K562 (cell line): ENCODE measurements around the gene AGRN. TPM values are rescaled to one million over a fixed set of nuclear protein-coding genes. Genes with fewer than 3 reads are reported as not detected.

ENCODE experiments used
- ADNP ChIP-seq: fragments of 200-800 bp; sonication (Bioruptor generic); IDR thresholded peaks from 2 replicates; pipeline ENCODE4 v1.6.1; 2016; ENCODE audit warnings: missing genetic modification characterization, missing compliant biosample characterization
- ARNT ChIP-seq, 2 experiments: fragments of 450-650 bp; IDR thresholded peaks; 2 replicates each; pipeline ENCODE4 v1.6.1; 2016; ENCODE audit warnings: mild to moderate bottlenecking in 1 of 2
- CAMTA2 ChIP-seq: fragments of 250-450 bp; sonication (Bioruptor Pico); conservative IDR thresholded peaks from 2 replicates; pipeline ENCODE4 v1.5.1; 2022
- ELF2 ChIP-seq: fragments of 250-450 bp; sonication (Bioruptor Pico); IDR thresholded peaks from 2 replicates; pipeline ENCODE4 v1.5.0; 2021; ENCODE audit warnings: mild to moderate bottlenecking
- EP400 ChIP-seq: fragments of 450-650 bp; IDR thresholded peaks from 2 replicates; pipeline ENCODE4 v1.6.1; 2017; ENCODE audit warnings: antibody characterized with exemption, mild to moderate bottlenecking, moderate library complexity
- HMG20B ChIP-seq: fragments of 250-450 bp; sonication (Bioruptor Pico); IDR thresholded peaks from 2 replicates; pipeline ENCODE4 v1.5.0; 2021; ENCODE audit warnings: mild to moderate bottlenecking
- HMGN3 ChIP-seq: IDR thresholded peaks from 2 replicates; pipeline ENCODE4 v1.6.1; 2011; ENCODE audit warnings: borderline replicate concordance, low read depth, mild to moderate bottlenecking, mixed read lengths, low read length; ENCODE audit not compliant: insufficient read length; ENCODE audit errors: extremely low read depth
- HNRNPH1 ChIP-seq: fragments of 200-400 bp; formaldehyde crosslinking; optimal IDR thresholded peaks from 2 replicates; pipeline ENCODE3; 2017; ENCODE audit warnings: low read depth, mild to moderate bottlenecking, low read length, moderate library complexity
- HNRNPLL ChIP-seq: fragments of 200-400 bp; formaldehyde crosslinking; IDR thresholded peaks from 2 replicates; pipeline ENCODE4 v1.6.1; 2017; ENCODE audit warnings: low read length, low read depth, mild to moderate bottlenecking; ENCODE audit not compliant: poor library complexity, severe bottlenecking
- IRF2 ChIP-seq: sonication (generic); formaldehyde crosslinking; IDR thresholded peaks from 2 replicates; pipeline ENCODE4 v1.8.1; 2022; ENCODE audit warnings: mild to moderate bottlenecking, missing genetic modification reagents
- KDM1A ChIP-seq, 2 experiments: fragments of 450-650 bp; IDR thresholded peaks; 2 replicates each; pipeline ENCODE4 v1.6.1; 2016; ENCODE audit warnings: mild to moderate bottlenecking in 2 of 2
- MEIS2 ChIP-seq: fragments of 450-650 bp; IDR thresholded peaks from 2 replicates; pipeline ENCODE4 v1.6.1; 2014; ENCODE audit warnings: mild to moderate bottlenecking; ENCODE audit not compliant: partially characterized antibody
- MXI1 ChIP-seq: IDR thresholded peaks from 2 replicates; pipeline ENCODE4 v1.6.1; 2011; ENCODE audit warnings: low read depth, mild to moderate bottlenecking, improper control_type of control experiment, low read length
- NFXL1 ChIP-seq: fragments of 450-650 bp; formaldehyde crosslinking; IDR thresholded peaks from 2 replicates; pipeline ENCODE4 v1.4.0; 2021; ENCODE audit warnings: mild to moderate bottlenecking
- PML ChIP-seq: IDR thresholded peaks from 2 replicates; pipeline ENCODE4 v1.6.1; 2012; ENCODE audit warnings: low read length, inconsistent platforms
- RNF2 ChIP-seq: sonication (generic); IDR thresholded peaks from 2 replicates; pipeline ENCODE4 v1.6.1; 2016
- SMAD1 ChIP-seq: fragments of 150-350 bp; IDR thresholded peaks from 2 replicates; pipeline ENCODE4 v1.6.1; 2014; ENCODE audit warnings: low read length, low read depth; ENCODE audit not compliant: partially characterized antibody
- SMARCA4 ChIP-seq: fragments of 450-650 bp; IDR thresholded peaks from 2 replicates; pipeline ENCODE4 v1.6.1; 2016
- SP2 ChIP-seq: IDR thresholded peaks from 2 replicates; pipeline ENCODE4 v1.6.1; 2011; ENCODE audit warnings: mild to moderate bottlenecking, low read depth, low read length, moderate library complexity; ENCODE audit not compliant: poor library complexity, severe bottlenecking; ENCODE audit errors: extremely low read depth
- TEAD1 ChIP-seq, 2 experiments: fragments of 450-650 bp in 1 of 2; sonication (generic) in 1 of 2; formaldehyde crosslinking; IDR thresholded peaks; 2 replicates each; pipeline versions ENCODE4 v1.4.0 to v1.8.0; 2020 to 2022; ENCODE audit warnings: mild to moderate bottlenecking in 2 of 2, missing genetic modification reagents in 1 of 2
- ZC3H4 ChIP-seq: sonication (generic); formaldehyde crosslinking; IDR thresholded peaks from 2 replicates; pipeline ENCODE4 v1.9.0; 2021; ENCODE audit warnings: missing genetic modification reagents, borderline replicate concordance
- ZKSCAN8 ChIP-seq: fragments of 200-800 bp; sonication (Bioruptor generic); IDR thresholded peaks from 2 replicates; pipeline ENCODE4 v1.6.1; 2016; ENCODE audit warnings: missing genetic modification characterization, missing compliant biosample characterization
- ZNF140 ChIP-seq: fragments of 250-450 bp; sonication (Bioruptor Pico); IDR thresholded peaks from 2 replicates; pipeline ENCODE4 v1.8.0; 2021; ENCODE audit warnings: moderate library complexity, mild to moderate bottlenecking, inconsistent platforms
- ZNF24 ChIP-seq: fragments of 450-650 bp; IDR thresholded peaks from 2 replicates; pipeline ENCODE4 v1.6.1; 2016
- ZNF444 ChIP-seq: fragments of 250-450 bp; sonication (Bioruptor Pico); IDR thresholded peaks from 2 replicates; pipeline ENCODE4 v1.4.0; 2020; ENCODE audit warnings: mild to moderate bottlenecking, moderate library complexity
- ZSCAN29 ChIP-seq: fragments of 450-650 bp; IDR thresholded peaks from 2 replicates; pipeline ENCODE4 v1.6.1; 2017
- polyA plus RNA-seq, 8 experiments: library from polyadenylated mRNA; depleted of rRNA in 4 of 8; stranded (reverse) in 5 of 8; unstranded in 3 of 8; fragments of >200 nt; fragmentation: Nextera tagmentation in 2 of 8; fragmentation: Illumina TruSeq in 1 of 8; extraction: Ambion mirVana in 2 of 8; extraction: Trizol in 1 of 8; gene quantifications; 2 replicates each; pipeline versions ENCODE4 v1.2.1 to v1.2.3, GENCODE V29; 2011 to 2014; ENCODE audit warnings: inconsistent platforms in 1 of 8, missing spikeins in 1 of 8
- total RNA-seq, 7 experiments: library from RNA; depleted of rRNA in 6 of 7; stranded (reverse); fragments of >200 nt in 6 of 7; fragmentation: Illumina TruSeq in 2 of 7; extraction: Trizol in 2 of 7; gene quantifications; 2 replicates each; pipeline versions ENCODE4 v1.2.1 to v1.2.3, GENCODE V29; 2011 to 2021; ENCODE audit warnings: low replicate concordance in 1 of 7
- TF ChIP-seq, protein P1 (sequence below): fragments of 450-650 bp; formaldehyde crosslinking; IDR thresholded peaks from 2 replicates; pipeline ENCODE4 v1.4.0; 2020; ENCODE audit warnings: mild to moderate bottlenecking, moderate library complexity
- TF ChIP-seq, protein P2 (sequence below): fragments of 150-350 bp; IDR thresholded peaks from 2 replicates; pipeline ENCODE4 v1.6.1; 2014; ENCODE audit warnings: low read depth, mild to moderate bottlenecking, low read length, borderline replicate concordance

The AGRN gene
- total and polyA plus RNA-seq, 9 of the 15 experiments (the other 6 are each of a cell fraction or from before 2014, with no cell fraction given) = 0.04 to 111 (median 18.1) TPM

DNA sequence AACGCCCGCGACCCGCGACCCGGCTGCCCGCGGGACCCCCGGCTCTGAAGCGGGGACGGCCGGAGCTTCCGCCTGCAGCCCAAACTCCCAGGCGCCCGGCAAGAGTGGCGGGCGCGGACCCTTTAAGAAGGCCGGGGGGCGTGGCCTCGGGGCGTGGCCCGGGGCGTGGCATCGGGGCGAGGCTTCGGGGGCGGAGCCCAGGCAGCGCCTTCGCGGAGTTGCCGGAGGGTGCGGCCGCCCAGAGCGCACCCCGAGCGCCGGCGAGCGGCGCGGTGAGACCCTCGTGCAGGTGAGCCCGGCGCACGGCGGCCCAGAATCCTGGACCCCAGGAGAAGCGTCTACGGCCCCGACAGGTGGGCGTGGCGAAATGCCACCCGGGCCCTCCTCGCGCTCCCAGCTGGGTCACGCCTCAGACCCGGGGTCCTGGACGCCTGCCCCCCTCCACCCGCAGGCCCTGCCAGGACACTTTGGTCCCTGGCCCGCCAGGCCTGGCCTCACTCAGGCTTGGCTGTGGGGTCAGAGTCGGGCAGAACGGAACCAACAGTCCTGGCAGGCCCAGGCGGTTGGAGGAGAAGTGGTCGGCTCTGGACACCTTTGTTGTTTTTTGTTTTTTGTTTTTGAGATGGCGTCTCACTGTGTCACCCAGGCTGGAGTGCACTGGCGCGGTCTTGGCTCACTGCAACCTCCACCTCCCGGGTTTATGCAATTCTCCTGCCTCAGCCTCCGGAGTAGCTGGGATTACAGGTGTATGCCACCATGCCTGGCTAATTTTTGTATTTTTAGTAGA is 39.8 kb downstream of the AGRN start (continued):
- TF ChIP-seq HNRNPH1 (no peak), MEIS2 (no peak), HMG20B (no peak), HNRNPLL (peak; percentile 95), SMAD1 (no peak), ZNF140 (CRISPR knock-in tag) (no peak), KDM1A (IDR thresholded peaks at IDR 0.05) (no peak), ZNF444 (CRISPR knock-in tag) (no peak), RNF2 (no peak), ZNF24 (no peak), TEAD1 (CRISPR knock-in tag; IDR thresholded peaks at IDR 0.05) (no peak; a peak in 1 of 4 replicates), SMARCA4 (no peak), SP2 (no peak), IRF2 (no peak), NFXL1 (CRISPR knock-in tag) (no peak), PML (no peak), ZSCAN29 (no peak; the same call in 1 of the 2 replicates), ARNT (IDR thresholded peaks at IDR 0.05) (no peak), ADNP (tag) (no peak), HMGN3 (peak; percentile 82), ZKSCAN8 (no peak), ELF2 (no peak), EP400 (no peak), CAMTA2 (CRISPR knock-in tag) (no peak), ZC3H4 (no peak), MXI1 (no peak)
- TF ChIP-seq, protein P1, sequence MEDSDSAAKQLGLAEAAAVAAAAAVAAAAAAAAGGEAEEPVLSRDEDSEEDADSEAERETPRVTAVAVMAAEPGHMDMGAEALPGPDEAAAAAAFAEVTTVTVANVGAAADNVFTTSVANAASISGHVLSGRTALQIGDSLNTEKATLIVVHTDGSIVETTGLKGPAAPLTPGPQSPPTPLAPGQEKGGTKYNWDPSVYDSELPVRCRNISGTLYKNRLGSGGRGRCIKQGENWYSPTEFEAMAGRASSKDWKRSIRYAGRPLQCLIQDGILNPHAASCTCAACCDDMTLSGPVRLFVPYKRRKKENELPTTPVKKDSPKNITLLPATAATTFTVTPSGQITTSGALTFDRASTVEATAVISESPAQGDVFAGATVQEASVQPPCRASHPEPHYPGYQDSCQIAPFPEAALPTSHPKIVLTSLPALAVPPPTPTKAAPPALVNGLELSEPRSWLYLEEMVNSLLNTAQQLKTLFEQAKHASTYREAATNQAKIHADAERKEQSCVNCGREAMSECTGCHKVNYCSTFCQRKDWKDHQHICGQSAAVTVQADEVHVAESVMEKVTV (CRISPR knock-in tag) = no peak
- TF ChIP-seq, protein P2, sequence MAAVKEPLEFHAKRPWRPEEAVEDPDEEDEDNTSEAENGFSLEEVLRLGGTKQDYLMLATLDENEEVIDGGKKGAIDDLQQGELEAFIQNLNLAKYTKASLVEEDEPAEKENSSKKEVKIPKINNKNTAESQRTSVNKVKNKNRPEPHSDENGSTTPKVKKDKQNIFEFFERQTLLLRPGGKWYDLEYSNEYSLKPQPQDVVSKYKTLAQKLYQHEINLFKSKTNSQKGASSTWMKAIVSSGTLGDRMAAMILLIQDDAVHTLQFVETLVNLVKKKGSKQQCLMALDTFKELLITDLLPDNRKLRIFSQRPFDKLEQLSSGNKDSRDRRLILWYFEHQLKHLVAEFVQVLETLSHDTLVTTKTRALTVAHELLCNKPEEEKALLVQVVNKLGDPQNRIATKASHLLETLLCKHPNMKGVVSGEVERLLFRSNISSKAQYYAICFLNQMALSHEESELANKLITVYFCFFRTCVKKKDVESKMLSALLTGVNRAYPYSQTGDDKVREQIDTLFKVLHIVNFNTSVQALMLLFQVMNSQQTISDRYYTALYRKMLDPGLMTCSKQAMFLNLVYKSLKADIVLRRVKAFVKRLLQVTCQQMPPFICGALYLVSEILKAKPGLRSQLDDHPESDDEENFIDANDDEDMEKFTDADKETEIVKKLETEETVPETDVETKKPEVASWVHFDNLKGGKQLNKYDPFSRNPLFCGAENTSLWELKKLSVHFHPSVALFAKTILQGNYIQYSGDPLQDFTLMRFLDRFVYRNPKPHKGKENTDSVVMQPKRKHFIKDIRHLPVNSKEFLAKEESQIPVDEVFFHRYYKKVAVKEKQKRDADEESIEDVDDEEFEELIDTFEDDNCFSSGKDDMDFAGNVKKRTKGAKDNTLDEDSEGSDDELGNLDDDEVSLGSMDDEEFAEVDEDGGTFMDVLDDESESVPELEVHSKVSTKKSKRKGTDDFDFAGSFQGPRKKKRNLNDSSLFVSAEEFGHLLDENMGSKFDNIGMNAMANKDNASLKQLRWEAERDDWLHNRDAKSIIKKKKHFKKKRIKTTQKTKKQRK = no peak
